CD4-positive, alpha-beta memory T cell (primary cell): Measurements from ENCODE around the gene TMEM47. TPM values are rescaled to one million over a fixed set of nuclear protein-coding genes. Genes with fewer than 3 reads are reported as not detected.

Experiments used
- CTCF ChIA-PET: fragments of 350-600 bp; sonication (Branson Sonifier 250); formaldehyde crosslinking; loops from one replicate; lab custom pipeline; 2021; ENCODE audit warnings: inconsistent platforms; ENCODE audit not compliant: partially characterized antibody; lab: Charles Lee
- POLR2A ChIA-PET: fragments of 350-600 bp; sonication (Branson Sonifier 250); formaldehyde crosslinking; loops from one replicate; lab custom pipeline; 2021; ENCODE audit not compliant: partially characterized antibody; lab: Charles Lee
- DNase-seq, 5 donors: peaks; one replicate each; pipeline versions ENCODE4 v3.0.0 to v3.0.0-alpha.2; 2020 to 2022; ENCODE audit warnings: mixed read lengths in 1 of 5
- H3K27ac ChIP-seq: one replicate; pipeline ENCODE4 v1.7.0; 2013; ENCODE audit warnings: low read depth, low read length
- H3K27me3 ChIP-seq: 2 replicates; pipeline ENCODE4 v1.7.0; 2013; ENCODE audit warnings: mild to moderate bottlenecking, low read length, moderate library complexity; ENCODE audit not compliant: insufficient read depth
- H3K36me3 ChIP-seq: 2 replicates; pipeline ENCODE4 v1.7.0; 2013; ENCODE audit warnings: mild to moderate bottlenecking, low read length, moderate library complexity; ENCODE audit not compliant: insufficient read depth
- H3K4me1 ChIP-seq: 2 replicates; pipeline ENCODE4 v1.7.0; 2013; ENCODE audit warnings: mild to moderate bottlenecking, low read length, moderate library complexity; ENCODE audit not compliant: insufficient read depth
- H3K4me3 ChIP-seq, 2 donors: one replicate each; pipeline ENCODE4 v1.7.0; 2013; ENCODE audit warnings: low read length in 2 of 2, mild to moderate bottlenecking in 1 of 2
- H3K9me3 ChIP-seq, 2 donors: one replicate each; pipeline ENCODE4 v1.7.0; 2013; ENCODE audit warnings: low read length in 2 of 2, control low read depth in 1 of 2; ENCODE audit not compliant: control insufficient read depth in 1 of 2
- H3K27ac Mint-ChIP-seq, 7 donors: one replicate each; pipeline ENCODE4 v1.8.0; 2020 to 2021; ENCODE audit warnings: mixed read lengths in 7 of 7, mild to moderate bottlenecking in 6 of 7, inconsistent platforms in 3 of 7, moderate library complexity in 3 of 7
- H3K27me3 Mint-ChIP-seq, 2 donors: one replicate each; pipeline ENCODE4 v1.8.0; 2020 to 2021; ENCODE audit warnings: mixed read lengths in 2 of 2
- H3K36me3 Mint-ChIP-seq, 2 donors: one replicate each; pipeline ENCODE4 v1.8.0; 2020 to 2021; ENCODE audit warnings: mixed read lengths in 2 of 2, inconsistent platforms in 1 of 2, mild to moderate bottlenecking in 1 of 2
- H3K4me1 Mint-ChIP-seq, 4 donors: one replicate each; pipeline ENCODE4 v1.8.0; 2020 to 2021; ENCODE audit warnings: mixed read lengths in 4 of 4, mild to moderate bottlenecking in 1 of 4
- H3K4me3 Mint-ChIP-seq, 8 donors: one replicate each; pipeline ENCODE4 v1.8.0; 2020 to 2021; ENCODE audit warnings: mixed read lengths in 8 of 8, mild to moderate bottlenecking in 7 of 8, moderate library complexity in 6 of 8, inconsistent platforms in 3 of 8
- H3K9me3 Mint-ChIP-seq, 8 donors: one replicate each; pipeline ENCODE4 v1.8.0; 2020 to 2021; ENCODE audit warnings: mixed read lengths in 8 of 8, mild to moderate bottlenecking in 5 of 8, inconsistent platforms in 3 of 8, moderate library complexity in 1 of 8
- intact Hi-C: fragments of 100-400 bp; cut with micrococcal nuclease; formaldehyde crosslinking; loops from one replicate; pipeline ENCODE4 v1.15.1; 2023
- polyA plus RNA-seq, 2 donors: library from polyadenylated mRNA; unstranded; fragments of 300-500 nt; fragmentation: Illumina TruSeq; gene quantifications; one replicate each; pipeline ENCODE4 v1.2.3, GENCODE V29; 2021
- total RNA-seq, 2 experiments: library from RNA; stranded (reverse); gene quantifications; one replicate each; pipeline ENCODE4 v1.2.3, GENCODE V29; 2021

TMEM47 gene
- total and polyA plus RNA-seq, 4 experiments from 2014 or later, result not detected

DNA sequence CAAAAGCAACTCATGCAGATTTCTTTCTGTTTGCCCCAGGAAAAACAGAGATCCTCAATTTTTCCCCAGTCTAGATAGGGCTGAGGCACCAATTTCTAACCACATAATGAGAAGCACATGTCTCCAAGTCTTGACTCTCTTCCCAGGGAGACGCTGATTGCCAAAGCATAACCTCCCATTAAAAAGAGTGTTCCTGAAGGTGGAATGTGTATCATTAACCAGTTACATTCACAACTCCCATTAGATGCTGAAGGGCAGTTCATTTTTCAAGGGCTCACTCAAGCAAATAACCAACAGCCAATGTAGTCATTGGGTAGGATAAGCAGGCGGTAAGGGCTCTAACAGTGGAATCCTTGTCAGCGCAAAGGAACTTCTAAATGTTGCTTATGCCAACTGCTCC is 27.5 kb downstream of the TMEM47 start:
- POLR2A ChIA-PET, result no interaction called here
- H3K27ac ChIP-seq, result no peak overlapping the region
- no peaks in the 10 kb centered on the region for H3K36me3 Mint-ChIP-seq
- no peak overlapping the region for H3K4me3 Mint-ChIP-seq
- no peak overlapping the region for H3K27ac Mint-ChIP-seq
- H3K27me3 ChIP-seq, result no peaks in the 10 kb centered on the region
- no peak overlapping the region for H3K4me3 ChIP-seq
- DNase-seq, result no peak
- no peaks in the 10 kb centered on the region for H3K36me3 ChIP-seq
- CTCF ChIA-PET, result no interaction called here
- no peaks in the 10 kb centered on the region for H3K27me3 Mint-ChIP-seq
- H3K4me1 ChIP-seq, result no peaks in the 10 kb centered on the region
- intact Hi-C loops, result no loop called here
- H3K4me1 Mint-ChIP-seq, result no peaks in the 10 kb centered on the region
- H3K9me3 ChIP-seq, result no peaks in the 10 kb centered on the region
- H3K9me3 Mint-ChIP-seq, result peaks cover 0 to 2% (median 0%) of the 10 kb centered on the region in 8 donors

DNA sequence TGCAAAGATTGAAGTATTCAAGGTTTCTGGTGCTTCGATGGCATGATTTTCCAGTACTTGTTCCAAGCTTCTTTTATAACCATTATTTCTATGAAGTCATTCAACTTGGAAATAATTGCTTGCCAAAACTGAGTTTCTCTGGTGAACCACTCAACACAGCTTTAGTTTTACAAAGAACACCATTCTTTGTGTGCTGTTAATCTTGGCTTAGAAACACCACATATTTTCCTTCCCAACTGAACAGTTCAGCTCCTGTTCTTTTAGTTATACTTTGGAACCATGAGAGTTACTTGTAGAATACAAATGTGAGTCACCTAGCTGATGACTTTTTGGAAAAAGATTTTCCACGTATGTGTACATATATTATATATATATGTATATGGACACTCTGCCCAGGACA is 32.7 kb downstream of the TMEM47 start:
- H3K36me3 Mint-ChIP-seq, result no peaks in the 10 kb centered on the region
- H3K9me3 ChIP-seq, result no peaks in the 10 kb centered on the region
- ChIA-PET POLR2A (no interaction called here), CTCF (no interaction called here)
- no peaks in the 10 kb centered on the region for H3K27me3 ChIP-seq
- H3K4me1 ChIP-seq, result no peaks in the 10 kb centered on the region
- H3K4me1 Mint-ChIP-seq, result no peaks in the 10 kb centered on the region
- DNase-seq, result no peak
- intact Hi-C loops, result no loop called here
- H3K9me3 Mint-ChIP-seq, result peaks cover 0 to 9% (median under 1%) of the 10 kb centered on the region in 8 donors
- no peaks in the 10 kb centered on the region for H3K36me3 ChIP-seq
- no peak overlapping the region for H3K27ac ChIP-seq
- no peak overlapping the region for H3K4me3 Mint-ChIP-seq
- H3K27me3 Mint-ChIP-seq, result no peaks in the 10 kb centered on the region
- no peak overlapping the region for H3K27ac Mint-ChIP-seq
- H3K4me3 ChIP-seq, result no peak overlapping the region

DNA sequence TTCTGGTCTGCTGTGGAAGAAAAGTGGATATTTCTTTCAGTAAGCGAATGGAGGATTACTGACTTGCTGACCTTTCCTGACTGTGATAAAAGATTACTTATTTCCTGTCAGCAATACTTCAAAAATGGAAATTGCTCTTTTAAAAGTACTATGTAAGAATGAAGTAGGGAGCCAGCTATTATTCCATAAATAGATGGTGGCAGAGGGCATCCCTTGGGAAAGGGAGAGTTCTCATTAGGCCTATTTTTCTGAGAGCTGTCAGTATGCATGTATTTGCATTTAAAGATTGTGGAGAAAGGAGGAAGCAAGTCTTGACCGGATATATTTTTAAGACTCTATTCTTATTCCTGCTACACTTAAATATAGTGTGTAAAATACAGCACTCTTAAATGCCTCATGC is 37.2 kb downstream of the TMEM47 start:
- H3K4me3 Mint-ChIP-seq, result no peak overlapping the region
- no peaks in the 10 kb centered on the region for H3K9me3 ChIP-seq
- H3K27ac ChIP-seq, result no peak overlapping the region
- ChIA-PET CTCF (no interaction called here), POLR2A (no interaction called here)
- H3K27ac Mint-ChIP-seq, result no peak overlapping the region
- no peak overlapping the region for H3K4me3 ChIP-seq
- H3K27me3 Mint-ChIP-seq, result no peaks in the 10 kb centered on the region
- H3K4me1 Mint-ChIP-seq, result no peaks in the 10 kb centered on the region
- no peaks in the 10 kb centered on the region for H3K36me3 Mint-ChIP-seq
- H3K27me3 ChIP-seq, result no peaks in the 10 kb centered on the region
- no peaks in the 10 kb centered on the region for H3K36me3 ChIP-seq
- no peaks in the 10 kb centered on the region for H3K4me1 ChIP-seq
- intact Hi-C loops, result no loop called here
- no peak for DNase-seq
- peaks cover 0 to 9% (median 2%) of the 10 kb centered on the region in 8 donors for H3K9me3 Mint-ChIP-seq

DNA sequence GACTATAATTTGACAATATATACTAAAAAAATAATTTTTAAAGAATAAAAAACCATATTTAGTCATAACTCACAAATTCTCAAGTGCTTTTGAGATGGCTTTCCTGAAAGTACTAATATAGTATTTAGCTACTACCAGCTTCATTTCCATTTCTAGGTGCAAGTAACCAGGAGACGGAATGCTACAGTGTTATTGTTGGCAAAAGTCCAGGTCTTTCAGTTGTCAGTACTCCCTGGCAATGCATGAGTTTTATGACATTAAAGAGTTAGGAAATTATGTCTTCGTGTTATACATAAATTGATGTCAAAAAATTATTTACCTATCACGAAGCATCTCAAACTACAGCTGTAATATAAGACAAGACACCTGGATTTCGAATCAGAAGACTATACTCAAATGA is 45.0 kb downstream of the TMEM47 start:
- no peaks in the 10 kb centered on the region for H3K36me3 ChIP-seq
- intact Hi-C loops, result no loop called here
- ChIA-PET CTCF (no interaction called here), POLR2A (no interaction called here)
- no peak overlapping the region for H3K4me3 ChIP-seq
- no peak overlapping the region for H3K27ac ChIP-seq
- DNase-seq, result no peak
- H3K9me3 Mint-ChIP-seq, result peaks cover 0 to 13% (median 3%) of the 10 kb centered on the region in 8 donors
- H3K27me3 Mint-ChIP-seq, result no peaks in the 10 kb centered on the region
- no peaks in the 10 kb centered on the region for H3K27me3 ChIP-seq
- H3K27ac Mint-ChIP-seq, result no peak overlapping the region
- no peaks in the 10 kb centered on the region for H3K36me3 Mint-ChIP-seq
- no peaks in the 10 kb centered on the region for H3K4me1 ChIP-seq
- H3K9me3 ChIP-seq, result no peaks in the 10 kb centered on the region
- no peaks in the 10 kb centered on the region for H3K4me1 Mint-ChIP-seq
- H3K4me3 Mint-ChIP-seq, result no peak overlapping the region

DNA sequence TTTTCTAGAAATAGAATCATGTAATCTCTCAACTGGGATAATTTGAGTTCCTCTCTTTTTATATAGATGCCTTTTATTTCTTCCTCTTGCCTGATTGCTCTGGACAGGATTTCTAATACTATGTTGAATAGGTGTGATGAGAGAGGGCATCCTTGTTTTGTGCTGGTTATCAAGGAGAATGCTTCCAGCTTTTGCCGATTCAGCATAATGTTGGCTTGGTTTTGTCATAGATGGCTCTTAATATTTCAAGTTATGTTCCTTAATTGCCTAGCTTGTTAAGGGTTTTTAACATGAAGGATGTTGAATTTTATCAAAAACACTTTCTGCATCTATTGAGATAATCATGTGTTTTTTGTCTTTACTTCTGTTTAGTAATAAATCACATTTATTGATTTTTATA is 58.7 kb downstream of the TMEM47 start:
- Histone ChIP-seq H3K36me3 (no peaks in the 10 kb centered on the region), H3K9me3 (no peaks in the 10 kb centered on the region), H3K4me3 (no peak overlapping the region), H3K4me1 (no peaks in the 10 kb centered on the region), H3K27ac (no peak overlapping the region), H3K27me3 (no peaks in the 10 kb centered on the region)
- ChIA-PET CTCF (no interaction called here), POLR2A (no interaction called here)
- Mint-ChIP-seq H3K27me3 (no peaks in the 10 kb centered on the region), H3K27ac (no peak overlapping the region), H3K4me3 (no peak overlapping the region), H3K9me3 (peaks cover 0 to 11% (median 5%) of the 10 kb centered on the region in 8 donors), H3K4me1 (no peaks in the 10 kb centered on the region), H3K36me3 (no peaks in the 10 kb centered on the region)
- intact Hi-C loops, result no loop called here
- no peak for DNase-seq

DNA sequence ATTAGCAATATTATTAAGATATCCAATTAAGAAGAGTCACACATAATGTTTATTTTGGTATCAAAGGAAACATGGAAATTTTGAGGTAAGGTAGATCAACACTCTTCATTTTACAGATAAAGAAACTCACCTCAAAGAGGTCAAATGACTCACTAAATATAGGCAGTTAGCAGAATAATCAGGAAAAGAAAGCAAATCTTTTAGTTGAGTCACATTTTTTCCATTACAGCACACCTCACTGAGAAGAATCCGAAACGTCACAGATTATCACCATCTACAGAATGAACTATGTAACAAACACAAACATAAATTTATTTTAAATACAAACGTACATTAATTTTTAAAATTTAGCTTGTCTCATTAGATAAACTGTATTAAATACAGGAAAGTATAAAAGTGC is 70.1 kb downstream of the TMEM47 start:
- CTCF ChIA-PET, result no interaction called here
- Mint-ChIP-seq H3K36me3 (no peaks in the 10 kb centered on the region), H3K27ac (no peak overlapping the region), H3K9me3 (peaks cover 0 to 22% (median 7%) of the 10 kb centered on the region in 8 donors), H3K4me3 (no peak overlapping the region), H3K27me3 (no peaks in the 10 kb centered on the region), H3K4me1 (no peaks in the 10 kb centered on the region)
- H3K36me3 ChIP-seq, result no peaks in the 10 kb centered on the region
- H3K4me3 ChIP-seq, result no peak overlapping the region
- H3K27ac ChIP-seq, result no peak overlapping the region
- H3K4me1 ChIP-seq, result no peaks in the 10 kb centered on the region
- POLR2A ChIA-PET, result no interaction called here
- H3K9me3 ChIP-seq, result peaks cover 0 to 3% of the 10 kb centered on the region in 2 donors
- intact Hi-C loops, result no loop called here
- H3K27me3 ChIP-seq, result no peaks in the 10 kb centered on the region
- no peak for DNase-seq

DNA sequence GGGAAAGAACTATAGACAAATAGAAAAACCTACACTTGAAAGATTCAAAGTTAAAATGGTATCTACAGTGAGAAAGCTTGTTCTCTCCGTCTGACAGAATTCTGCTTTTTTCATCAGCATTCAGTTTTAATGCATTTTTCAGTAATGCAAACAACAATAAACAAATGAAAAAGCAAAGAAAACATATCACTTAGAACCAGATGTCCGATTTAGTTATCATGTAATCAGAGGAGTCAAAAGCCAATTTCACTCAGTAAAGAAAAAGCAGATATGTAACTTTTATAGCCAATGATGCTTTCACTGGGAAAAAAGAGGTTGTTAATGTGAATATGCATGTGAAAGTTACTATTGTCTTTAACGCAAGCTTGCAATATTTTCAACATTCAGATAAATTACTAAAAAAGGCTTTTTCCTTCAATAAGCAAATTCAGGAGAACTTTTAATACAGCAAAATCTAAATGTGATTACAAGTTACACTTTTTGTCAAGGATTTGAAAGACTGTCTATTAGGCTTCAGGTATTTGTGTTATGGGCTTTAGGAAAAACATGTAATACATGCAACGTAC is 70.7 kb downstream of the TMEM47 start:
- DNase-seq, result no peak
- POLR2A ChIA-PET, result no interaction called here
- Histone ChIP-seq H3K27me3 (no peaks in the 10 kb centered on the region), H3K4me1 (no peaks in the 10 kb centered on the region), H3K27ac (no peak overlapping the region), H3K36me3 (no peaks in the 10 kb centered on the region), H3K4me3 (no peak overlapping the region), H3K9me3 (peaks cover 0 to 3% of the 10 kb centered on the region in 2 donors)
- CTCF ChIA-PET, result no interaction called here
- intact Hi-C loops, result no loop called here
- Mint-ChIP-seq H3K9me3 (peaks cover 0 to 22% (median 7%) of the 10 kb centered on the region in 8 donors), H3K4me1 (no peaks in the 10 kb centered on the region), H3K4me3 (no peak overlapping the region), H3K27me3 (no peaks in the 10 kb centered on the region), H3K36me3 (no peaks in the 10 kb centered on the region), H3K27ac (no peak overlapping the region)

DNA sequence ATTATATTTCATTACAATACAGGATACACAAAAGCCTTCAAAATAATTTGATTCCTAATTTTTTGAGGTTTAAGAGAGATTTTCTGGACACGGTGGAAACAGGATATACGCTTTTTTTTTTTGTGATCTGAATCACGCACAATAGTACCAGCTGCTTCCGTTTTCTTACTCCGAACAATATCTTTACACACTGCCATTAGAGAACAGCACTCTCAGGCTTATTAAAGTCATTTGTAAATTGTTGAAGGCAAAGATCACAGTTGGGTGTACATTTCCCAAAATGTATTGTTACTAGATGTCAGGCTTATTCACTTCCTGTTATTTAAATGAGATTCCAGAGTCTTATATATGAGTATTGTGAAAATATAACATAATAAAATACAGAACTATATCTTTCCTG is 71.5 kb downstream of the TMEM47 start:
- no peak overlapping the region for H3K27ac Mint-ChIP-seq

More for the DNA sequence above, 71.5 kb downstream of the TMEM47 start:
- Histone ChIP-seq H3K4me1 (no peaks in the 10 kb centered on the region), H3K27me3 (no peaks in the 10 kb centered on the region), H3K9me3 (peaks cover 0 to 3% of the 10 kb centered on the region in 2 donors), H3K4me3 (no peak overlapping the region), H3K36me3 (no peaks in the 10 kb centered on the region), H3K27ac (no peak overlapping the region)
- no peak overlapping the region for H3K4me3 Mint-ChIP-seq
- peaks cover 0 to 19% (median 7%) of the 10 kb centered on the region in 8 donors for H3K9me3 Mint-ChIP-seq
- no peaks in the 10 kb centered on the region for H3K27me3 Mint-ChIP-seq
- no peak for DNase-seq
- ChIA-PET CTCF (no interaction called here), POLR2A (no interaction called here)
- no peaks in the 10 kb centered on the region for H3K36me3 Mint-ChIP-seq
- no peaks in the 10 kb centered on the region for H3K4me1 Mint-ChIP-seq
- intact Hi-C loops, result no loop called here
